A549 (cell line): ENCODE data around the gene CIT. TPM values are rescaled to one million over a fixed set of nuclear protein-coding genes. Genes with fewer than 3 reads are reported as not detected.

Source experiments
- ATAC-seq, 2 experiments: fragments of 200-7000 bp in 1 of 2; fragments of >200 bp in 1 of 2; cut with Nextera tagmentation in 1 of 2; cut with Tn5 transposase in 1 of 2; 3 replicates each; pipeline versions ENCODE4 v1.8.0 to v1.9.1; 2018 to 2020; ENCODE audit warnings: mild to moderate bottlenecking in 1 of 2, moderate library complexity in 1 of 2
- CTCF ChIA-PET: fragments of 300-600 bp; sonication (Branson Sonifier 250); formaldehyde crosslinking; extraction: SDS; loops from one replicate; lab custom pipeline; 2021; ENCODE audit warnings: antibody characterized with exemption, inconsistent platforms; lab: Yijun Ruan, JAX
- POLR2A ChIA-PET: fragments of 350-600 bp; formaldehyde crosslinking; extraction: SDS; loops from one replicate; lab custom pipeline; 2021; ENCODE audit warnings: antibody characterized with exemption, inconsistent platforms; lab: Yijun Ruan, JAX
- DNase-seq, 2 experiments: peaks; one replicate each; pipeline versions ENCODE4 v3.0.0 to v3.0.0-alpha.2; 2011 to 2016; ENCODE audit warnings: low read depth in 1 of 2, low spot score in 1 of 2
- FAIRE-seq: peaks from 2 replicates; lab custom pipeline; 2011; peaks lifted over from hg19 to GRCh38; lab: Jason Lieb, UNC
- H3K27ac ChIP-seq, 2 experiments: fragments of >200 bp; sonication (Bioruptor Twin); formaldehyde crosslinking; 3 replicates each; pipeline ENCODE4 v1.5.1; 2016 to 2017
- H3K4me1 ChIP-seq: fragments of >200 bp; sonication (Bioruptor Twin); formaldehyde crosslinking; 3 replicates; pipeline ENCODE4 v1.6.1; 2016
- H3K4me2 ChIP-seq: fragments of >200 bp; sonication (Bioruptor Twin); formaldehyde crosslinking; 3 replicates; pipeline ENCODE4 v1.6.1; 2016
- H3K4me3 ChIP-seq: fragments of >200 bp; sonication (Bioruptor Twin); formaldehyde crosslinking; 3 replicates; pipeline ENCODE4 v1.5.1; 2016
- H3K9me3 ChIP-seq: fragments of >200 bp; sonication (Bioruptor Twin); formaldehyde crosslinking; 3 replicates; pipeline ENCODE4 v1.6.1; 2016
- ATOH8 ChIP-seq: fragments of 250-450 bp; sonication (Bioruptor Pico); IDR thresholded peaks from 2 replicates; pipeline ENCODE4 v1.5.0; 2020; ENCODE audit warnings: low read depth, mild to moderate bottlenecking, moderate library complexity
- CBX8 ChIP-seq: fragments of 200-600 bp; sonication (generic); IDR thresholded peaks from 2 replicates; pipeline ENCODE4 v1.6.1; 2016
- CHD2 ChIP-seq: fragments of 150-350 bp; IDR thresholded peaks from 2 replicates; pipeline ENCODE4 v1.6.1; 2014; ENCODE audit warnings: low read length; ENCODE audit not compliant: partially characterized antibody
- EHF ChIP-seq: fragments of 250-450 bp; sonication (Bioruptor Pico); IDR thresholded peaks from 2 replicates; pipeline ENCODE4 v1.5.0; 2020; ENCODE audit warnings: mild to moderate bottlenecking
- EHMT2 ChIP-seq: fragments of 200-600 bp; sonication (generic); IDR thresholded peaks from 2 replicates; pipeline ENCODE4 v1.6.1; 2016; ENCODE audit warnings: antibody characterized with exemption, low read depth, mild to moderate bottlenecking, moderate library complexity
- EP300 ChIP-seq, 2 experiments: fragments of >200 bp; sonication (Bioruptor Twin); formaldehyde crosslinking; IDR thresholded peaks; 2 replicates in 1 of 2; 3 replicates in 1 of 2; pipeline ENCODE4 v1.6.1; 2016 to 2017
- ESRRA ChIP-seq: fragments of 150-350 bp; IDR thresholded peaks from 2 replicates; pipeline ENCODE4 v1.6.1; 2014; ENCODE audit warnings: mild to moderate bottlenecking, low read length, borderline replicate concordance
- FOSL2 ChIP-seq, 2 experiments: fragments of 450-650 bp in 1 of 2; fragments of >200 bp in 1 of 2; sonication (Bioruptor Twin) in 1 of 2; formaldehyde crosslinking; IDR thresholded peaks; 2 replicates each; pipeline versions ENCODE4 v1.5.0 to v1.6.1; 2016 to 2020; ENCODE audit warnings: mild to moderate bottlenecking in 1 of 2, moderate library complexity in 1 of 2
- FOXS1 ChIP-seq: fragments of 250-450 bp; sonication (Bioruptor Pico); IDR thresholded peaks from 2 replicates; pipeline ENCODE4 v1.5.0; 2020; ENCODE audit warnings: mild to moderate bottlenecking, moderate library complexity
- HDAC2 ChIP-seq: fragments of 200-600 bp; sonication (generic); IDR thresholded peaks from 2 replicates; pipeline ENCODE4 v1.6.1; 2016
- HOXA7 ChIP-seq: fragments of 250-450 bp; sonication (Bioruptor Pico); IDR thresholded peaks from 2 replicates; pipeline ENCODE4 v1.5.0; 2020; ENCODE audit warnings: mild to moderate bottlenecking, moderate library complexity
- HOXB13 ChIP-seq: fragments of 250-450 bp; sonication (Bioruptor Pico); IDR thresholded peaks from 2 replicates; pipeline ENCODE4 v1.5.0; 2020; ENCODE audit warnings: low read depth, mild to moderate bottlenecking, moderate library complexity
- HOXB5 ChIP-seq: fragments of 250-450 bp; sonication (Bioruptor Pico); IDR thresholded peaks from 2 replicates; pipeline ENCODE4 v1.5.0; 2020; ENCODE audit warnings: mild to moderate bottlenecking, moderate library complexity
- JUN ChIP-seq, 2 experiments: fragments of >200 bp; sonication (Bioruptor Twin); formaldehyde crosslinking; IDR thresholded peaks; 2 replicates in 1 of 2; 3 replicates in 1 of 2; pipeline ENCODE4 v1.6.1; 2016 to 2017
- JUNB ChIP-seq: fragments of >200 bp; sonication (Bioruptor Twin); formaldehyde crosslinking; IDR thresholded peaks from 2 replicates; pipeline ENCODE4 v1.6.1; 2016
- KDM1A ChIP-seq: fragments of 200-600 bp; sonication (generic); IDR thresholded peaks from 2 replicates; pipeline ENCODE4 v1.6.1; 2016; ENCODE audit warnings: low read depth, mild to moderate bottlenecking
- NPAS2 ChIP-seq: fragments of 250-450 bp; sonication (Bioruptor Pico); IDR thresholded peaks from 2 replicates; pipeline ENCODE4 v1.8.0; 2022; ENCODE audit warnings: mild to moderate bottlenecking, moderate library complexity, borderline replicate concordance
- NR3C1 ChIP-seq: fragments of >200 bp; sonication (Bioruptor Twin); formaldehyde crosslinking; IDR thresholded peaks from 3 replicates; pipeline ENCODE4 v1.6.1; 2017
- PHF8 ChIP-seq: fragments of 200-600 bp; sonication (generic); IDR thresholded peaks from 2 replicates; pipeline ENCODE4 v1.6.1; 2016; ENCODE audit warnings: low read depth, mild to moderate bottlenecking, antibody characterized with exemption, moderate library complexity, borderline replicate concordance
- POLR2AphosphoS2 ChIP-seq: conservative IDR thresholded peaks from 2 replicates; pipeline ENCODE4 v1.6.1; 2012; ENCODE audit warnings: low read length, improper control_type of control experiment, inconsistent platforms
- RFX5 ChIP-seq: fragments of 450-650 bp; IDR thresholded peaks from 2 replicates; pipeline ENCODE4 v1.7.1; 2014; ENCODE audit warnings: antibody characterized with exemption, mild to moderate bottlenecking, moderate library complexity
- SREBF2 ChIP-seq: fragments of 450-650 bp; IDR thresholded peaks from 2 replicates; pipeline ENCODE4 v1.6.1; 2014; ENCODE audit warnings: mild to moderate bottlenecking, moderate library complexity
- TFCP2L1 ChIP-seq: fragments of 250-450 bp; sonication (Bioruptor Pico); IDR thresholded peaks from 2 replicates; pipeline ENCODE4 v1.5.0; 2021; ENCODE audit warnings: mild to moderate bottlenecking
- ZC3H11A ChIP-seq: fragments of 450-650 bp; IDR thresholded peaks from 2 replicates; pipeline ENCODE4 v1.6.1; 2014; ENCODE audit warnings: antibody characterized with exemption, mild to moderate bottlenecking
- ZNF302 ChIP-seq: fragments of 250-450 bp; sonication (Bioruptor Pico); IDR thresholded peaks from 2 replicates; pipeline ENCODE4 v1.9.0; 2021; ENCODE audit warnings: inconsistent platforms, mild to moderate bottlenecking, moderate library complexity
- WGBS: methylation state at CpG from one replicate; pipeline ENCODE4 v1.1.6; 2017; ENCODE audit errors: missing lambda C conversion rate; 5-methylcytosine and 5-hydroxymethylcytosine counted together
- polyA plus RNA-seq, 4 experiments: library from polyadenylated mRNA; depleted of rRNA in 3 of 4; stranded (reverse); fragments of >200 nt; fragmentation: RNase III in 1 of 4; extraction: RNeasy Plus Mini Kit Qiagen cat#74134 plus additional on column Dnase treatment in 1 of 4; gene quantifications; 2 replicates in 3 of 4; 3 replicates in 1 of 4; pipeline ENCODE4 v1.2.3, GENCODE V29; 2011 to 2017
- TF ChIP-seq, protein P1 (sequence below): fragments of 150-350 bp; IDR thresholded peaks from 2 replicates; pipeline ENCODE4 v1.6.1; 2014; ENCODE audit warnings: low read depth, mild to moderate bottlenecking, low read length
- TF ChIP-seq, protein P2 (sequence below): fragments of >200 bp; sonication (Bioruptor Twin); formaldehyde crosslinking; IDR thresholded peaks from 3 replicates; pipeline ENCODE4 v1.6.1; 2016
- TF ChIP-seq, protein P3 (sequence below): fragments of >200 bp; sonication (Bioruptor Twin); formaldehyde crosslinking; IDR thresholded peaks from 2 replicates; pipeline ENCODE4 v1.6.1; 2016

Gene CIT
- polyA plus RNA-seq, 2 of the 4 experiments (the other 2 are of a cell fraction) = 12.5 to 25.4 TPM

GRCh38 chr12:119742700-119743099 lies 134.4 kb downstream of the CIT start:
- DNase-seq (no peak), ATAC-seq (no peak), FAIRE-seq (no peak)
- no peak overlapping the region for H3K4me3 ChIP-seq
- 98% methylated on average over 3 of the region's 3 CpGs for WGBS
- POLR2A ChIA-PET = no interaction called here
- H3K27ac ChIP-seq = no peak overlapping the region
- no peaks in the 10 kb centered on the region for H3K4me1 ChIP-seq
- CTCF ChIA-PET = no interaction called here
- H3K9me3 ChIP-seq = peaks cover 14% of the 10 kb centered on the region
- no peak overlapping the region for H3K4me2 ChIP-seq
- TF ChIP-seq ZC3H11A (no peak), SREBF2 (no peak), HOXB5 (CRISPR knock-in tag) (no peak), POLR2AphosphoS2 (no peak), KDM1A (no peak), NR3C1 (no peak), RFX5 (no peak), NPAS2 (CRISPR knock-in tag) (no peak), EHF (no peak)
- TF ChIP-seq, protein P1, sequence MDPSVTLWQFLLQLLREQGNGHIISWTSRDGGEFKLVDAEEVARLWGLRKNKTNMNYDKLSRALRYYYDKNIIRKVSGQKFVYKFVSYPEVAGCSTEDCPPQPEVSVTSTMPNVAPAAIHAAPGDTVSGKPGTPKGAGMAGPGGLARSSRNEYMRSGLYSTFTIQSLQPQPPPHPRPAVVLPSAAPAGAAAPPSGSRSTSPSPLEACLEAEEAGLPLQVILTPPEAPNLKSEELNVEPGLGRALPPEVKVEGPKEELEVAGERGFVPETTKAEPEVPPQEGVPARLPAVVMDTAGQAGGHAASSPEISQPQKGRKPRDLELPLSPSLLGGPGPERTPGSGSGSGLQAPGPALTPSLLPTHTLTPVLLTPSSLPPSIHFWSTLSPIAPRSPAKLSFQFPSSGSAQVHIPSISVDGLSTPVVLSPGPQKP = no peak

DNA sequence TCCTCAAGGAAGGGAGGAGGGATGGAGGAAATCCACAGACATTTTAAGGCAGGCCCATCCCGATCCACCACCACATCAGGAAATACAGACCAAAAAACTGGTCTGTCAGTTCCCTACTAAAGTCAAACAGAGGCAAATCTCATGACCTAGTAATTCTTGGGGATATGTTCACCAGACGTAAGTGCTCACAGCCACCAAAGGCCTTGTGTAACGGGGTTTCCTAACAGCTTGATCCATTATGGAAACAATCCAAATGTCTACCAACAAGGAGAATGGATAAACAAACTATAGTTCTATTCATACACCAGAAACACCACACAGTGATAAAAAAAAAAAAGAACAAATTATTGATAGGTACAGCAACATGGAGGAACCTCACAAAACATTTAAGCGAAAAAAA lies 136.3 kb downstream of the CIT start:
- CTCF ChIA-PET = no interaction called here
- WGBS = 94% methylated on average over 4 of the region's 4 CpGs
- Histone ChIP-seq H3K9me3 (peaks cover 6% of the 10 kb centered on the region; the same call in 2 of the 3 replicates), H3K4me2 (no peak overlapping the region), H3K4me1 (no peaks in the 10 kb centered on the region), H3K27ac (no peak overlapping the region), H3K4me3 (no peak overlapping the region)
- no peak for DNase-seq
- no peak for FAIRE-seq
- no peak for TF ChIP-seq TFCP2L1 (CRISPR knock-in tag)
- TF ChIP-seq CBX8 = no peak
- TF ChIP-seq SREBF2 = no peak
- TF ChIP-seq JUN (IDR thresholded peaks at IDR 0.05) = no peak
- no peak for TF ChIP-seq PHF8
- POLR2A ChIA-PET = no interaction called here
- ATAC-seq = no peak

GRCh38 chr12:119735079-119735478 lies 142.0 kb downstream of the CIT start:
- FAIRE-seq (no peak), ATAC-seq (no peak)
- WGBS = 93% methylated on average over 17 of the region's 17 CpGs
- ChIA-PET CTCF (no interaction called here), POLR2A (no interaction called here)
- H3K4me3 ChIP-seq = no peak overlapping the region
- no peak overlapping the region for H3K27ac ChIP-seq
- H3K4me2 ChIP-seq = no peak overlapping the region
- TF ChIP-seq HDAC2 = no peak
- TF ChIP-seq EP300 (IDR thresholded peaks at IDR 0.05) = no peak
- TF ChIP-seq, protein P2, sequence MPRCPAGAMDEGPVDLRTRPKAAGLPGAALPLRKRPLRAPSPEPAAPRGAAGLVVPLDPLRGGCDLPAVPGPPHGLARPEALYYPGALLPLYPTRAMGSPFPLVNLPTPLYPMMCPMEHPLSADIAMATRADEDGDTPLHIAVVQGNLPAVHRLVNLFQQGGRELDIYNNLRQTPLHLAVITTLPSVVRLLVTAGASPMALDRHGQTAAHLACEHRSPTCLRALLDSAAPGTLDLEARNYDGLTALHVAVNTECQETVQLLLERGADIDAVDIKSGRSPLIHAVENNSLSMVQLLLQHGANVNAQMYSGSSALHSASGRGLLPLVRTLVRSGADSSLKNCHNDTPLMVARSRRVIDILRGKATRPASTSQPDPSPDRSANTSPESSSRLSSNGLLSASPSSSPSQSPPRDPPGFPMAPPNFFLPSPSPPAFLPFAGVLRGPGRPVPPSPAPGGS = no peak
- TF ChIP-seq, protein P3, sequence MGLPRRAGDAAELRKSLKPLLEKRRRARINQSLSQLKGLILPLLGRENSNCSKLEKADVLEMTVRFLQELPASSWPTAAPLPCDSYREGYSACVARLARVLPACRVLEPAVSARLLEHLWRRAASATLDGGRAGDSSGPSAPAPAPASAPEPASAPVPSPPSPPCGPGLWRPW = no peak
- TF ChIP-seq CHD2 = no peak
- TF ChIP-seq, protein P1 = no peak
- no peak for TF ChIP-seq JUNB
- no peak for TF ChIP-seq POLR2AphosphoS2
- no peak for TF ChIP-seq ESRRA
- TF ChIP-seq HOXA7 (CRISPR knock-in tag) = no peak
- TF ChIP-seq CBX8 = no peak
- no peak for TF ChIP-seq ATOH8 (CRISPR knock-in tag)
- no peak for TF ChIP-seq ZNF302 (CRISPR knock-in tag)
- TF ChIP-seq FOXS1 (CRISPR knock-in tag) = no peak
- no peak for TF ChIP-seq FOSL2 (IDR thresholded peaks at IDR 0.05)
- no peak for TF ChIP-seq FOSL2 (CRISPR knock-in tag; IDR thresholded peaks at IDR 0.05)
- TF ChIP-seq HOXB13 (CRISPR knock-in tag) = no peak
- no peak for TF ChIP-seq EHMT2
- TF ChIP-seq PHF8 = no peak
- TF ChIP-seq, all 56 proteins: peak for 0
- no peaks in the 10 kb centered on the region for H3K9me3 ChIP-seq
- no peaks in the 10 kb centered on the region for H3K4me1 ChIP-seq
- no peak for DNase-seq
